Measurements from ENCODE around the gene KCNH4. TPM values are rescaled to one million over a fixed set of nuclear protein-coding genes. Genes with fewer than 3 reads are reported as not detected.

Gene KCNH4
- total RNA-seq, 1 donor from 2014 or later, result not detected

GRCh38 chr17:42119301-42119700 lies 61.6 kb downstream of the KCNH4 start:
- no peak for DNase-seq (ENCODE audit: low read depth)
- no peak for TF ChIP-seq CTCF (conservative IDR thresholded peaks at IDR 0.05; ENCODE audit: low read depth, low read length)
- no peak overlapping the region for H3K4me3 ChIP-seq (ENCODE audit: low read depth, low read length)

GRCh38 chr17:42118545-42118944 lies 62.4 kb downstream of the KCNH4 start:
- DNase-seq (ENCODE audit: low read depth), result no peak
- TF ChIP-seq CTCF (conservative IDR thresholded peaks at IDR 0.05; ENCODE audit: low read depth, low read length), result peak; percentile 72
- H3K4me3 ChIP-seq (ENCODE audit: low read depth, low read length), result no peak overlapping the region

GRCh38 chr17:42118126-42118510 lies 62.8 kb downstream of the KCNH4 start:
- H3K4me3 ChIP-seq (ENCODE audit: low read depth, low read length), result no peak overlapping the region
- DNase-seq (ENCODE audit: low read depth), result no peak
- TF ChIP-seq CTCF (conservative IDR thresholded peaks at IDR 0.05; ENCODE audit: low read depth, low read length), result no peak

GRCh38 chr17:42117397-42118125 lies 63.4 kb downstream of the KCNH4 start:
- no peak overlapping the region for H3K4me3 ChIP-seq (ENCODE audit: low read depth, low read length)
- no peak for DNase-seq (ENCODE audit: low read depth)
- no peak for TF ChIP-seq CTCF (conservative IDR thresholded peaks at IDR 0.05; ENCODE audit: low read depth, low read length)

- no peak for DNase-seq (ENCODE audit: low read depth)
- no peak overlapping the region for H3K4me3 ChIP-seq (ENCODE audit: low read depth, low read length)
- peak; percentile 84 for TF ChIP-seq CTCF (conservative IDR thresholded peaks at IDR 0.05; ENCODE audit: low read depth, low read length)
Observed at GRCh38 chr17:42116705-42117396, 64.1 kb downstream of the KCNH4 start.

GRCh38 chr17:42114118-42114517 lies 66.8 kb downstream of the KCNH4 start:
- DNase-seq (ENCODE audit: low read depth), result no peak
- TF ChIP-seq CTCF (conservative IDR thresholded peaks at IDR 0.05; ENCODE audit: low read depth, low read length), result no peak

More at GRCh38 chr17:42114118-42114517, 66.8 kb downstream of the KCNH4 start:
- H3K4me3 ChIP-seq (ENCODE audit: low read depth, low read length), result no peak overlapping the region

All from epithelial cell of proximal tubule (primary cell).